Endothelial cell of umbilical vein (primary cell): ENCODE results near the gene CDKL5. TPM values are rescaled to one million over a fixed set of nuclear protein-coding genes. Genes with fewer than 3 reads are reported as not detected.

Experiments used
- BruUV-seq: library from RNA; stranded (reverse); fragments of 400-500 nt; replicated peaks from 2 replicates; lab custom pipeline; 2021; lab: Mats Ljungman, UMichigan
- CTCF ChIA-PET: fragments of 300-600, 350-600 bp; sonication (Branson Sonifier 250); formaldehyde crosslinking; loops from one replicate; lab custom pipeline; 2021; ENCODE audit warnings: antibody characterized with exemption, inconsistent platforms; lab: Charles Lee
- POLR2A ChIA-PET: fragments of 300-600, 350-600 bp; sonication (Branson Sonifier 250); formaldehyde crosslinking; loops from one replicate; lab custom pipeline; 2021; ENCODE audit warnings: antibody characterized with exemption, inconsistent platforms; lab: Charles Lee
- DNase-seq: peaks from one replicate; pipeline ENCODE4 v3.0.0-alpha.2; 2011; ENCODE audit warnings: low read depth, low spot score
- FAIRE-seq: peaks from 2 replicates; lab custom pipeline; 2011; peaks lifted over from hg19 to GRCh38; lab: Jason Lieb, UNC
- H2AFZ ChIP-seq: 2 replicates; pipeline ENCODE4 v1.6.0; 2012; ENCODE audit warnings: low read depth, low read length, control low read depth, inconsistent platforms
- H3K27ac ChIP-seq: 2 replicates; pipeline ENCODE4 v1.5.1; 2011; ENCODE audit warnings: low read depth, mild to moderate bottlenecking, control low read depth, low read length, moderate library complexity; ENCODE audit not compliant: insufficient read depth
- H3K27me3 ChIP-seq, 2 experiments: 2 replicates each; pipeline versions ENCODE4 v1.6.0 to v1.6.1; 2011; ENCODE audit warnings: low read length in 2 of 2, mixed read lengths in 1 of 2; ENCODE audit not compliant: control insufficient read depth in 2 of 2, insufficient read depth in 2 of 2
- H3K36me3 ChIP-seq, 2 experiments: 2 replicates in 1 of 2; 3 replicates in 1 of 2; pipeline ENCODE4 v1.5.1; 2011; ENCODE audit warnings: low read length in 2 of 2, mild to moderate bottlenecking in 1 of 2, moderate library complexity in 1 of 2; ENCODE audit not compliant: control insufficient read depth in 2 of 2, insufficient read depth in 2 of 2; ENCODE audit errors: extremely low read depth in 1 of 2
- H3K4me1 ChIP-seq: 3 replicates; pipeline ENCODE4 v1.5.1; 2011; ENCODE audit warnings: mild to moderate bottlenecking, low read length; ENCODE audit not compliant: control insufficient read depth, insufficient read depth; ENCODE audit errors: extremely low read depth
- H3K4me2 ChIP-seq: 2 replicates; pipeline ENCODE4 v1.6.1; 2011; ENCODE audit warnings: low read length, control low read depth, mixed read lengths; ENCODE audit not compliant: insufficient read depth
- H3K4me3 ChIP-seq, 3 experiments: fragments of 200-600 bp in 1 of 3; sonication (generic), shearing (Covaris generic) in 1 of 3; replicated peaks in 1 of 3; 2 replicates each; pipeline ENCODE4 v1.5.1; 2011 to 2016; ENCODE audit warnings: control low read depth in 3 of 3, low read length in 3 of 3, mild to moderate bottlenecking in 2 of 3, inconsistent platforms in 1 of 3, low read depth in 1 of 3, moderate library complexity in 1 of 3; ENCODE audit not compliant: insufficient read depth in 1 of 3
- H3K79me2 ChIP-seq: 2 replicates; pipeline ENCODE4 v1.6.0; 2012; ENCODE audit warnings: low read length, inconsistent platforms; ENCODE audit not compliant: control insufficient read depth, insufficient read depth
- H3K9ac ChIP-seq: replicated peaks from 2 replicates; pipeline ENCODE3; 2011; ENCODE audit warnings: low read length, control low read depth; ENCODE audit not compliant: insufficient read depth; ENCODE audit errors: extremely low read depth
- H3K9me1 ChIP-seq: replicated peaks from 3 replicates; pipeline ENCODE4 v1.6.0; 2011; ENCODE audit warnings: mild to moderate bottlenecking, low read length; ENCODE audit not compliant: control insufficient read depth, insufficient read depth; ENCODE audit errors: extremely low read depth
- H3K9me3 ChIP-seq: replicated peaks from 2 replicates; pipeline ENCODE4 v1.5.1; 2012; ENCODE audit warnings: low read length, inconsistent platforms; ENCODE audit not compliant: control insufficient read depth, insufficient read depth
- H4K20me1 ChIP-seq: replicated peaks from 2 replicates; pipeline ENCODE3; 2011; ENCODE audit warnings: mild to moderate bottlenecking, low read length; ENCODE audit not compliant: control insufficient read depth, insufficient read depth; ENCODE audit errors: extremely low read depth
- EZH2 ChIP-seq: IDR thresholded peaks from 2 replicates; pipeline ENCODE4 v1.6.1; 2012; ENCODE audit warnings: borderline replicate concordance, low read depth, mild to moderate bottlenecking, moderate library complexity, low read length, inconsistent platforms; ENCODE audit not compliant: severe bottlenecking
- FOS ChIP-seq: IDR thresholded peaks from 2 replicates; pipeline ENCODE4 v1.6.1; 2011; ENCODE audit warnings: mild to moderate bottlenecking, low read length, moderate library complexity, borderline replicate concordance; ENCODE audit not compliant: insufficient read depth
- GATA2 ChIP-seq: IDR thresholded peaks from 2 replicates; pipeline ENCODE4 v1.7.0; 2011; ENCODE audit warnings: low read depth, mild to moderate bottlenecking, moderate library complexity, mixed read lengths, low read length; ENCODE audit not compliant: insufficient read length, insufficient read depth
- JUN ChIP-seq: IDR thresholded peaks from 2 replicates; pipeline ENCODE4 v1.6.1; 2011; ENCODE audit warnings: borderline replicate concordance, low read depth; ENCODE audit not compliant: insufficient read length, insufficient read depth
- MAX ChIP-seq: IDR thresholded peaks from 2 replicates; pipeline ENCODE4 v1.6.1; 2011; ENCODE audit not compliant: insufficient read depth, insufficient read length
- MYC ChIP-seq: IDR thresholded peaks from one replicate; pipeline ENCODE4 v1.6.1; 2011; ENCODE audit warnings: mild to moderate bottlenecking, low read depth, low read length
- POLR2A ChIP-seq: IDR thresholded peaks from 2 replicates; pipeline ENCODE4 v1.6.1; 2012; ENCODE audit warnings: low read depth, mild to moderate bottlenecking, control low read depth, low read length
- POLR2AphosphoS5 ChIP-seq: IDR thresholded peaks from 2 replicates; pipeline ENCODE4 v1.6.1; 2012; ENCODE audit warnings: low read depth, mild to moderate bottlenecking, control low read depth, low read length, moderate library complexity; ENCODE audit not compliant: insufficient read depth
- dilution Hi-C: fragments of 300-500 bp; cut with MboI; formaldehyde crosslinking; loops from one replicate; pipeline ENCODE4 v1.15.0; 2019; ENCODE audit warnings: low sequenced_read_pairs; ENCODE audit not compliant: extremely low pct_ligation_motif_present
- intact Hi-C: fragments of 100-400 bp; cut with micrococcal nuclease; formaldehyde crosslinking; loops from one replicate; pipeline ENCODE4 v1.10.0; 2022
- polyA plus RNA-seq, 4 experiments: library from polyadenylated mRNA; depleted of rRNA in 3 of 4; stranded (reverse) in 3 of 4; unstranded in 1 of 4; fragments of >200 nt; gene quantifications; 2 replicates each; pipeline versions ENCODE4 v1.2.1 to v1.2.3, GENCODE V29; 2011 to 2012; ENCODE audit warnings: missing spikeins in 1 of 4
- total RNA-seq: library from RNA; stranded (reverse); gene quantifications from 2 replicates; pipeline ENCODE4 v1.2.3, GENCODE V29; 2021
- TF ChIP-seq, protein P1 (sequence below), 2 donors: IDR thresholded peaks; 1 replicate in 1 of 2; 2 replicates in 1 of 2; pipeline ENCODE4 v1.5.1; 2011; ENCODE audit warnings: low read length in 2 of 2, mild to moderate bottlenecking in 2 of 2, moderate library complexity in 2 of 2, control low read depth in 1 of 2, inconsistent platforms in 1 of 2, low read depth in 1 of 2; ENCODE audit not compliant: insufficient read depth in 1 of 2; ENCODE audit errors: extremely low read depth in 1 of 2

Gene CDKL5
- total and polyA plus RNA-seq, 2 donors (not counting 3 experiments of a cell fraction or from before 2014, with no cell fraction given): 1.5 to 4.3 TPM

DNA sequence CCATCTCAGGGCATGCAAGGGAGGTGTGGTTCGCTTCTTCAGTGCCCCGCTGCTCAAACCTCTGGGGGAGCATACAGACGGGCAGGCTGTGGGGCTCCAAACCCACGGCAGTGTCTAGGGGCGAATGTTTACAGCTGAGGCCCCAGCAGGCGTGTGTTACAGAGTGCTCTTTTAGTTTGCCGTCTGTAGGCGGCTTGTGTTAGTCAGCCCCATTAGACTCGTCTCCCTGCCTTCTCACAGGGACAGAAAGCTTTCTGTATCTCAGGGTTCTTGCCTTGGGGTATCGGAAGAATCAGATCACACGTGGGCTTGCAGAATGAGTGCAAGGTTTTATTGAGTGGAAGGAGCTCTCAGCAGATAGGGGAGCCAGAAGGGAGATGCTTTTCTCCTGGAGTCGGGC is 235.9 kb downstream of the CDKL5 start:
- BruUV-seq: no TSS peak
- Histone ChIP-seq H3K4me3 (no peak overlapping the region), H3K4me2 (no peak overlapping the region), H3K27ac (no peak overlapping the region), H2AFZ (no peak overlapping the region), H3K9me3 (no peaks in the 10 kb centered on the region), H3K27me3 (no peaks in the 10 kb centered on the region), H3K36me3 (no peaks in the 10 kb centered on the region), H3K9ac (no peak overlapping the region), H3K4me1 (no peaks in the 10 kb centered on the region), H3K9me1 (no peaks in the 10 kb centered on the region), H3K79me2 (no peaks in the 10 kb centered on the region), H4K20me1 (no peaks in the 10 kb centered on the region)
- intact Hi-C loops: no loop called here
- dilution Hi-C loops: no loop called here
- CTCF ChIA-PET: no interaction called here
- DNase-seq (no peak), FAIRE-seq (no peak)
- TF ChIP-seq GATA2 (no peak), MAX (no peak), POLR2AphosphoS5 (no peak), EZH2 (no peak), POLR2A (no peak), FOS (no peak), MYC (no peak), JUN (no peak)
- TF ChIP-seq, protein P1, sequence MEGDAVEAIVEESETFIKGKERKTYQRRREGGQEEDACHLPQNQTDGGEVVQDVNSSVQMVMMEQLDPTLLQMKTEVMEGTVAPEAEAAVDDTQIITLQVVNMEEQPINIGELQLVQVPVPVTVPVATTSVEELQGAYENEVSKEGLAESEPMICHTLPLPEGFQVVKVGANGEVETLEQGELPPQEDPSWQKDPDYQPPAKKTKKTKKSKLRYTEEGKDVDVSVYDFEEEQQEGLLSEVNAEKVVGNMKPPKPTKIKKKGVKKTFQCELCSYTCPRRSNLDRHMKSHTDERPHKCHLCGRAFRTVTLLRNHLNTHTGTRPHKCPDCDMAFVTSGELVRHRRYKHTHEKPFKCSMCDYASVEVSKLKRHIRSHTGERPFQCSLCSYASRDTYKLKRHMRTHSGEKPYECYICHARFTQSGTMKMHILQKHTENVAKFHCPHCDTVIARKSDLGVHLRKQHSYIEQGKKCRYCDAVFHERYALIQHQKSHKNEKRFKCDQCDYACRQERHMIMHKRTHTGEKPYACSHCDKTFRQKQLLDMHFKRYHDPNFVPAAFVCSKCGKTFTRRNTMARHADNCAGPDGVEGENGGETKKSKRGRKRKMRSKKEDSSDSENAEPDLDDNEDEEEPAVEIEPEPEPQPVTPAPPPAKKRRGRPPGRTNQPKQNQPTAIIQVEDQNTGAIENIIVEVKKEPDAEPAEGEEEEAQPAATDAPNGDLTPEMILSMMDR (IDR thresholded peaks at IDR 0.05; ENCODE audit: extremely low read depth in 1 of 2, insufficient read depth in 1 of 2, low read depth in 1 of 2, low read length in 2 of 2): no peak
- POLR2A ChIA-PET: no interaction called here
